Panc1 (cell line): ENCODE measurements around the gene MCF2L. TPM values are rescaled to one million over a fixed set of nuclear protein-coding genes. Genes with fewer than 3 reads are reported as not detected.

Experiments used
- ATAC-seq: fragments of 200-7000 bp; cut with Tn5 transposase; 2 replicates; pipeline ENCODE4 v1.9.1; 2020; ENCODE audit warnings: mild to moderate bottlenecking, moderate library complexity
- BruUV-seq: library from RNA; stranded (reverse); fragments of 400-500 nt; replicated peaks from 2 replicates; lab custom pipeline; 2021; lab: Mats Ljungman, UMichigan
- CTCF ChIA-PET: fragments of 300-600 bp; sonication (Branson Sonifier 250); formaldehyde crosslinking; loops from one replicate; lab custom pipeline; 2022; ENCODE audit warnings: antibody characterized with exemption; lab: Charles Lee
- POLR2A ChIA-PET: fragments of 300-600 bp; sonication (Branson Sonifier 250); formaldehyde crosslinking; loops from one replicate; lab custom pipeline; 2022; ENCODE audit warnings: antibody characterized with exemption; lab: Charles Lee
- DNase-seq: peaks from one replicate; pipeline ENCODE4 v3.0.0-alpha.2; 2010; ENCODE audit warnings: low read depth, low spot score
- H3K27ac ChIP-seq: 2 replicates; pipeline ENCODE4 v1.5.1; 2011; ENCODE audit warnings: mild to moderate bottlenecking, low read length, inconsistent platforms
- H3K27me3 ChIP-seq: fragments of 200-500 bp; sonication (Bioruptor generic); 2 replicates; pipeline ENCODE4 v1.6.0; 2014; ENCODE audit warnings: low read length, inconsistent platforms; ENCODE audit not compliant: control insufficient read depth, insufficient read depth
- H3K36me3 ChIP-seq: fragments of 200-500 bp; sonication (Bioruptor generic); 2 replicates; pipeline ENCODE4 v1.5.1; 2014; ENCODE audit warnings: inconsistent platforms, mild to moderate bottlenecking, low read length, moderate library complexity; ENCODE audit not compliant: control insufficient read depth, insufficient read depth
- H3K4me1 ChIP-seq: 2 replicates; pipeline ENCODE4 v1.5.1; 2011; ENCODE audit warnings: inconsistent platforms, mild to moderate bottlenecking, low read length, moderate library complexity; ENCODE audit not compliant: control insufficient read depth, insufficient read depth
- H3K4me3 ChIP-seq, 2 experiments: 2 replicates each; pipeline ENCODE4 v1.5.1; 2011 to 2012; ENCODE audit warnings: low read depth in 2 of 2, low read length in 2 of 2, mild to moderate bottlenecking in 2 of 2, inconsistent platforms in 1 of 2, moderate library complexity in 1 of 2
- H3K9me3 ChIP-seq: fragments of 200-500 bp; sonication (Bioruptor generic); 2 replicates; pipeline ENCODE4 v1.5.1; 2014; ENCODE audit warnings: low read depth, mild to moderate bottlenecking, inconsistent platforms, low read length, moderate library complexity; ENCODE audit not compliant: control insufficient read depth, insufficient read depth
- CTCF ChIP-seq: fragments of 450-650 bp; IDR thresholded peaks from 2 replicates; pipeline ENCODE4 v1.5.1; 2017; ENCODE audit warnings: mild to moderate bottlenecking
- POLR2AphosphoS5 ChIP-seq: IDR thresholded peaks from 2 replicates; pipeline ENCODE4 v1.6.1; 2012; ENCODE audit warnings: mild to moderate bottlenecking, low read depth, low read length, moderate library complexity
- REST ChIP-seq, 2 experiments: IDR thresholded peaks; 2 replicates each; pipeline ENCODE4 v1.6.1; 2011 to 2012; ENCODE audit warnings: low read depth in 2 of 2, control low read depth in 1 of 2, low read length in 1 of 2, mild to moderate bottlenecking in 1 of 2, moderate library complexity in 1 of 2; ENCODE audit not compliant: insufficient read depth in 1 of 2
- SIN3A ChIP-seq: IDR thresholded peaks from 2 replicates; pipeline ENCODE4 v1.6.1; 2012; ENCODE audit warnings: low read depth, mild to moderate bottlenecking, low read length, moderate library complexity, borderline replicate concordance; ENCODE audit not compliant: insufficient read depth
- TCF7L2 ChIP-seq: IDR thresholded peaks from 2 replicates; pipeline ENCODE4 v1.6.1; 2011; ENCODE audit warnings: mild to moderate bottlenecking, low read depth, low read length, inconsistent platforms
- in situ Hi-C: cut with HindIII; loops from 2 replicates; pipeline ENCODE4 v1.10.0; 2016; ENCODE audit warnings: low sequenced_read_pairs, low pct_unique_long_range_greater_than_20kb
- intact Hi-C: fragments of 100-400 bp; cut with micrococcal nuclease; formaldehyde crosslinking; loops from one replicate; pipeline ENCODE4 v1.10.0; 2022; ENCODE audit not compliant: unreplicated experiment
- total RNA-seq: library from RNA; stranded (reverse); gene quantifications from one replicate; pipeline ENCODE4 v1.2.1, GENCODE V29; 2021; ENCODE audit not compliant: unreplicated experiment

The MCF2L gene
- total RNA-seq, 1 experiment from 2014 or later, result 0.57 TPM

- H3K4me1 ChIP-seq, result no peaks in the 10 kb centered on the region
- ChIA-PET POLR2A (interaction anchor here (0.5 kb wide), 1 partner anchor 114 kb away, joined by 8 read pairs; no protein-coding TSS in a partner anchor), CTCF (no interaction called here)
- intact Hi-C loops, result no loop called here
- BruUV-seq, result no TSS peak
- no peak for DNase-seq
- H3K27me3 ChIP-seq, result no peaks in the 10 kb centered on the region
- no peak overlapping the region for H3K27ac ChIP-seq
- no peaks in the 10 kb centered on the region for H3K9me3 ChIP-seq
- TF ChIP-seq CTCF (no peak), REST (IDR thresholded peaks at IDR 0.05; ENCODE audit: insufficient read depth in 1 of 2, low read depth in 2 of 2, low read length in 1 of 2) (no peak), SIN3A (no peak), TCF7L2 (no peak), POLR2AphosphoS5 (no peak)
- no peaks in the 10 kb centered on the region for H3K36me3 ChIP-seq
- ATAC-seq, result no peak
- no peak overlapping the region for H3K4me3 ChIP-seq
- in situ Hi-C loops, result no loop called here
Measured at GRCh38 chr13:113147206-113147605, 178.2 kb downstream of the MCF2L start.

GRCh38 chr13:113148407-113148806 lies 179.4 kb downstream of the MCF2L start:
- H3K27ac ChIP-seq, result no peak overlapping the region
- H3K36me3 ChIP-seq, result no peaks in the 10 kb centered on the region
- intact Hi-C loops, result no loop called here
- H3K9me3 ChIP-seq, result no peaks in the 10 kb centered on the region
- in situ Hi-C loops, result no loop called here
- DNase-seq, result no peak
- H3K27me3 ChIP-seq, result no peaks in the 10 kb centered on the region
- no peak for ATAC-seq
- TF ChIP-seq POLR2AphosphoS5 (no peak), TCF7L2 (no peak), REST (IDR thresholded peaks at IDR 0.05; ENCODE audit: insufficient read depth in 1 of 2, low read depth in 2 of 2, low read length in 1 of 2) (no peak), CTCF (no peak), SIN3A (no peak)
- H3K4me1 ChIP-seq, result no peaks in the 10 kb centered on the region
- CTCF ChIA-PET, result no interaction called here
- BruUV-seq, result no TSS peak
- POLR2A ChIA-PET, result no interaction called here
- no peak overlapping the region for H3K4me3 ChIP-seq
